SK-N-SH treated with all-trans-retinoic acid at 6 μM for 48 hours (cell line): ENCODE measurements around the gene SORCS3.

ENCODE experiments used
- ATAC-seq: fragments of 200-7000 bp; cut with Tn5 transposase; 3 replicates; pipeline ENCODE4 v1.9.1; 2020; ENCODE audit warnings: mild to moderate bottlenecking, moderate library complexity
- ARNTL ChIP-seq: fragments of 450-650 bp; formaldehyde crosslinking; IDR thresholded peaks from 2 replicates; pipeline ENCODE4 v1.5.0; 2020; ENCODE audit warnings: low read depth, mild to moderate bottlenecking, moderate library complexity, borderline replicate concordance
- CSDC2 ChIP-seq: fragments of 250-450 bp; sonication (Bioruptor Pico); IDR thresholded peaks from 2 replicates; pipeline ENCODE4 v1.5.0; 2020; ENCODE audit warnings: mild to moderate bottlenecking, moderate library complexity
- CSRNP3 ChIP-seq: fragments of 250-450 bp; sonication (Bioruptor Pico); IDR thresholded peaks from 2 replicates; pipeline ENCODE4 v1.5.1; 2021; ENCODE audit warnings: mild to moderate bottlenecking, moderate library complexity
- ESRRG ChIP-seq: fragments of 250-450 bp; sonication (Bioruptor Pico); IDR thresholded peaks from 2 replicates; pipeline ENCODE4 v1.6.1; 2021; ENCODE audit warnings: mild to moderate bottlenecking
- GLIS3 ChIP-seq: fragments of 250-450 bp; sonication (Bioruptor Pico); IDR thresholded peaks from 2 replicates; pipeline ENCODE4 v1.5.0; 2020; ENCODE audit warnings: mild to moderate bottlenecking, moderate library complexity
- ISL1 ChIP-seq: fragments of 250-450 bp; sonication (Bioruptor Pico); IDR thresholded peaks from 2 replicates; pipeline ENCODE4 v2.1.2; 2022; ENCODE audit warnings: mild to moderate bottlenecking, moderate library complexity
- OSR1 ChIP-seq: fragments of 250-450 bp; sonication (Bioruptor Pico); IDR thresholded peaks from 2 replicates; pipeline ENCODE4 v1.8.0; 2022; ENCODE audit warnings: moderate library complexity, mild to moderate bottlenecking, inconsistent platforms
- PATZ1 ChIP-seq: fragments of 250-450 bp; sonication (Bioruptor Pico); IDR thresholded peaks from 2 replicates; pipeline ENCODE4 v1.8.0; 2020; ENCODE audit warnings: mild to moderate bottlenecking, moderate library complexity, borderline replicate concordance
- PPARA ChIP-seq: fragments of 250-450 bp; sonication (Bioruptor Pico); IDR thresholded peaks from 2 replicates; pipeline ENCODE4 v1.5.0; 2020; ENCODE audit warnings: mild to moderate bottlenecking, borderline replicate concordance
- SNAI2 ChIP-seq: fragments of 250-450 bp; sonication (Bioruptor Pico); IDR thresholded peaks from 2 replicates; pipeline ENCODE4 v1.5.0; 2020; ENCODE audit warnings: mild to moderate bottlenecking, moderate library complexity
- TCF4 ChIP-seq: fragments of 250-450 bp; sonication (Bioruptor Pico); IDR thresholded peaks from 2 replicates; pipeline ENCODE4 v1.8.0; 2021; ENCODE audit warnings: mild to moderate bottlenecking, moderate library complexity, borderline replicate concordance
- ZC3H10 ChIP-seq: fragments of 250-450 bp; sonication (Bioruptor Pico); IDR thresholded peaks from 2 replicates; pipeline ENCODE4 v1.5.1; 2021; ENCODE audit warnings: mild to moderate bottlenecking, moderate library complexity
- ZFP3 ChIP-seq: fragments of 250-450 bp; sonication (Bioruptor Pico); IDR thresholded peaks from 2 replicates; pipeline ENCODE4 v1.5.0; 2020; ENCODE audit warnings: mild to moderate bottlenecking, moderate library complexity
- ZFP30 ChIP-seq: fragments of 450-650 bp; formaldehyde crosslinking; IDR thresholded peaks from 2 replicates; pipeline ENCODE4 v1.5.0; 2022; ENCODE audit warnings: mild to moderate bottlenecking, moderate library complexity
- ZNF565 ChIP-seq: fragments of 450-650 bp; formaldehyde crosslinking; conservative IDR thresholded peaks from 2 replicates; pipeline ENCODE4 v1.5.0; 2020; ENCODE audit warnings: low read depth, mild to moderate bottlenecking, moderate library complexity
- ZNF70 ChIP-seq: fragments of 450-650 bp; formaldehyde crosslinking; IDR thresholded peaks from 2 replicates; pipeline ENCODE4 v1.5.0; 2020; ENCODE audit warnings: mild to moderate bottlenecking, moderate library complexity
- TF ChIP-seq, protein P1 (sequence below): fragments of 250-450 bp; sonication (Bioruptor Pico); IDR thresholded peaks from 2 replicates; pipeline ENCODE4 v1.5.0; 2020; ENCODE audit warnings: mild to moderate bottlenecking, moderate library complexity
- TF ChIP-seq, protein P2 (sequence below): fragments of 250-450 bp; sonication (Bioruptor Pico); IDR thresholded peaks from 2 replicates; pipeline ENCODE4 v1.8.0; 2021; ENCODE audit warnings: low read depth, mild to moderate bottlenecking, moderate library complexity, borderline replicate concordance

The SORCS3 gene

GRCh38 chr10:105210546-105210945 lies 569.5 kb downstream of the SORCS3 start:
- TF ChIP-seq, protein P1, sequence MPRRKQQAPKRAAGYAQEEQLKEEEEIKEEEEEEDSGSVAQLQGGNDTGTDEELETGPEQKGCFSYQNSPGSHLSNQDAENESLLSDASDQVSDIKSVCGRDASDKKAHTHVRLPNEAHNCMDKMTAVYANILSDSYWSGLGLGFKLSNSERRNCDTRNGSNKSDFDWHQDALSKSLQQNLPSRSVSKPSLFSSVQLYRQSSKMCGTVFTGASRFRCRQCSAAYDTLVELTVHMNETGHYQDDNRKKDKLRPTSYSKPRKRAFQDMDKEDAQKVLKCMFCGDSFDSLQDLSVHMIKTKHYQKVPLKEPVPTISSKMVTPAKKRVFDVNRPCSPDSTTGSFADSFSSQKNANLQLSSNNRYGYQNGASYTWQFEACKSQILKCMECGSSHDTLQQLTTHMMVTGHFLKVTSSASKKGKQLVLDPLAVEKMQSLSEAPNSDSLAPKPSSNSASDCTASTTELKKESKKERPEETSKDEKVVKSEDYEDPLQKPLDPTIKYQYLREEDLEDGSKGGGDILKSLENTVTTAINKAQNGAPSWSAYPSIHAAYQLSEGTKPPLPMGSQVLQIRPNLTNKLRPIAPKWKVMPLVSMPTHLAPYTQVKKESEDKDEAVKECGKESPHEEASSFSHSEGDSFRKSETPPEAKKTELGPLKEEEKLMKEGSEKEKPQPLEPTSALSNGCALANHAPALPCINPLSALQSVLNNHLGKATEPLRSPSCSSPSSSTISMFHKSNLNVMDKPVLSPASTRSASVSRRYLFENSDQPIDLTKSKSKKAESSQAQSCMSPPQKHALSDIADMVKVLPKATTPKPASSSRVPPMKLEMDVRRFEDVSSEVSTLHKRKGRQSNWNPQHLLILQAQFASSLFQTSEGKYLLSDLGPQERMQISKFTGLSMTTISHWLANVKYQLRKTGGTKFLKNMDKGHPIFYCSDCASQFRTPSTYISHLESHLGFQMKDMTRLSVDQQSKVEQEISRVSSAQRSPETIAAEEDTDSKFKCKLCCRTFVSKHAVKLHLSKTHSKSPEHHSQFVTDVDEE (CRISPR knock-in tag), result no peak
- TF ChIP-seq ARNTL (CRISPR knock-in tag) (no peak), ESRRG (CRISPR knock-in tag) (no peak), CSRNP3 (no peak), ZC3H10 (CRISPR knock-in tag) (no peak)
- no peak for ATAC-seq

DNA sequence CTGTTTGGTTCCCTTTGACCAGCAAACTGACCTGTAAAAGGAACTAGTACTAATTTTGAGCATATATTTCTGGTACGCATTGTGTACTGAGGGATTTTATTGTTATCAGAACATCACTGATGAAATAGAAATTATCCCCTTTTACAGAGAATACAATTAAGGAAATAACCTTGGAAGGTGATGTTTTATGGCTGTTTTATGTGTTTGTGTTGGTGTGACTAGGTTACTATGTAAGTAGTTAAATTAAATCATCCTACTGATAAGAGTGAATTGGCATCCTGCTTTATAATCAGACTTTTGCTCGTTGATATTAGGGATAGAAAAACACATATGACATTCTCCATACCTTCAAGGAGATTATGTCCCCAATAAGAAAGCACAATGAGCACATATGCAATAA lies 596.6 kb downstream of the SORCS3 start:
- no peak for TF ChIP-seq ZNF70 (CRISPR knock-in tag)
- no peak for TF ChIP-seq PPARA (CRISPR knock-in tag)
- TF ChIP-seq SNAI2, result no peak
- TF ChIP-seq CSDC2 (CRISPR knock-in tag), result no peak
- TF ChIP-seq ZFP30 (CRISPR knock-in tag), result no peak
- TF ChIP-seq ZC3H10 (CRISPR knock-in tag), result no peak
- no peak for TF ChIP-seq ZNF565 (CRISPR knock-in tag)
- no peak for TF ChIP-seq GLIS3
- TF ChIP-seq, protein P2, sequence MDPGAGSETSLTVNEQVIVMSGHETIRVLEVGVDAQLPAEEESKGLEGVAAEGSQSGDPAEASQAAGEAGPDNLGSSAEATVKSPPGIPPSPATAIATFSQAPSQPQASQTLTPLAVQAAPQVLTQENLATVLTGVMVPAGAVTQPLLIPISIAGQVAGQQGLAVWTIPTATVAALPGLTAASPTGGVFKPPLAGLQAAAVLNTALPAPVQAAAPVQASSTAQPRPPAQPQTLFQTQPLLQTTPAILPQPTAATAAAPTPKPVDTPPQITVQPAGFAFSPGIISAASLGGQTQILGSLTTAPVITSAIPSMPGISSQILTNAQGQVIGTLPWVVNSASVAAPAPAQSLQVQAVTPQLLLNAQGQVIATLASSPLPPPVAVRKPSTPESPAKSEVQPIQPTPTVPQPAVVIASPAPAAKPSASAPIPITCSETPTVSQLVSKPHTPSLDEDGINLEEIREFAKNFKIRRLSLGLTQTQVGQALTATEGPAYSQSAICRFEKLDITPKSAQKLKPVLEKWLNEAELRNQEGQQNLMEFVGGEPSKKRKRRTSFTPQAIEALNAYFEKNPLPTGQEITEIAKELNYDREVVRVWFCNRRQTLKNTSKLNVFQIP (CRISPR knock-in tag), result no peak
- no peak for TF ChIP-seq ZFP3 (CRISPR knock-in tag)
- no peak for TF ChIP-seq TCF4 (CRISPR knock-in tag)
- no peak for TF ChIP-seq ISL1 (CRISPR knock-in tag)
- TF ChIP-seq ARNTL (CRISPR knock-in tag), result no peak
- TF ChIP-seq, all 23 proteins: peak for 0
- ATAC-seq, result no peak

DNA sequence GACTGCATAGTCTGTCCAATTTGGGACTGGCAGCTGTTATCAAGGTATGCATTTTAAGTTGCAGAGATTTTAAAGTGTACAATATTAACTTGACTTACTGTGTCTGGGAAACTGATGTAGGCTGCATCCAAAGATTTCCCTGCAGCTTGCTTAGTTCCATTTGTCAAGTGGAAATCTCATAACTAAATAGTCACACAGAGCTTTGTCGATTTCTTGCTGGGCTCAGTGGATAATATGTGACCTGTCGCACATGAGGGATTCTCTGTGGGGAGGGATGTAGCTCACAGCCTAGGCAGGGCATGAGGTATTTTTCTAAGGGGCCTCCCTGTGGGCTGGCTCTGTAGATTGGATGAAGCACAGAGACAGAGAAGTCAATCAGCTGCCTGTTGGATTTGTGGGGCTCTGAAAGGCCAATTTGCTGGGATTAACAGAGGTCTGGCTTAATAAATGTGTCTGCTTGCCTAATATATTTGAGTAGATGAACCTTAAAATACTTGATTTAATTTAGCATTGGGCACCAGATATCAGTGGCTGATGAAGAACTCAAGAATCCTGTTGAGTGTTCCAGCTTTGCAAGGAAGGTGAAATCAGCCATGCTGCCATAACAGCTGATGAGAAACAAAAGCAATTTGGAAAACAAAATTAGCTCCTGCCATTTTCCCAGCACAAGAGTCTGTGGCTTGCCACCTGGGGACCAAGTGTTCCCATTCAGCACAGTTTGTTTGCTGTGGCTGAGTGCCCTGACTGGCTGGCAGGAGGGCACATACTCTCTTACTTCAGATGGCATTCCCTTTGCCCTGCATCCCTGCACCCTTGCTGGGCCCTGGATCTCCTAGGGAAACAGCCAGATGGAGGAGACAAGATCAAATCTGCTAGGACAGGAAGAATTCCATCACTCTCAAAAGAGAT lies 598.5 kb downstream of the SORCS3 start:
- ATAC-seq, result no peak
- TF ChIP-seq TCF4 (CRISPR knock-in tag) (no peak), CSDC2 (CRISPR knock-in tag) (no peak), ZNF70 (CRISPR knock-in tag) (no peak), PATZ1 (CRISPR knock-in tag) (no peak), OSR1 (CRISPR knock-in tag) (no peak), GLIS3 (no peak), CSRNP3 (no peak)
- TF ChIP-seq, protein P1 (CRISPR knock-in tag), result no peak
